Activated T-helper 17 cell treated with anti-CD3 and anti-CD28 coated beads, Interleukin-2, amount 50 U/mL, for 72 hours (primary cell): ENCODE measurements around the gene ELOVL1. TPM values are rescaled to one million over a fixed set of nuclear protein-coding genes. Genes with fewer than 3 reads are reported as not detected.
A peak's percentile ranks its signal among the peaks of the same experiment; 100 is the strongest.
"Not testable (repeated sequence)": the region's sequence is repeated elsewhere in the genome, so short reads cannot be mapped to it uniquely, and the experiment has no call there.

ENCODE experiments used
- ATAC-seq: fragments of 150-1000 bp; cut with Tn5 transposase; replicated peaks from 2 replicates; pipeline ENCODE4 v1.10.0; 2021; ENCODE audit warnings: mild to moderate bottlenecking, moderate library complexity
- H3K27ac Mint-ChIP-seq: one replicate; pipeline ENCODE4 v1.8.0; 2022; ENCODE audit warnings: mixed read lengths
- H3K27me3 Mint-ChIP-seq: one replicate; pipeline ENCODE4 v1.8.0; 2022; ENCODE audit warnings: mixed read lengths
- H3K36me3 Mint-ChIP-seq: one replicate; pipeline ENCODE4 v1.8.0; 2022; ENCODE audit warnings: low read depth, mild to moderate bottlenecking, mixed read lengths
- H3K4me1 Mint-ChIP-seq: one replicate; pipeline ENCODE4 v1.8.0; 2022; ENCODE audit warnings: mixed read lengths
- H3K4me3 Mint-ChIP-seq: one replicate; pipeline ENCODE4 v1.8.0; 2022; ENCODE audit warnings: mild to moderate bottlenecking, mixed read lengths
- H3K9me3 Mint-ChIP-seq: one replicate; pipeline ENCODE4 v1.8.0; 2022; ENCODE audit warnings: mixed read lengths
- total RNA-seq, 2 donors: library from RNA; stranded (reverse); gene quantifications; one replicate each; pipeline ENCODE4 v1.2.3, GENCODE V29; 2022

The ELOVL1 gene
- total RNA-seq, result 10 to 100 TPM; 53.4 to 73.7 TPM

DNA sequence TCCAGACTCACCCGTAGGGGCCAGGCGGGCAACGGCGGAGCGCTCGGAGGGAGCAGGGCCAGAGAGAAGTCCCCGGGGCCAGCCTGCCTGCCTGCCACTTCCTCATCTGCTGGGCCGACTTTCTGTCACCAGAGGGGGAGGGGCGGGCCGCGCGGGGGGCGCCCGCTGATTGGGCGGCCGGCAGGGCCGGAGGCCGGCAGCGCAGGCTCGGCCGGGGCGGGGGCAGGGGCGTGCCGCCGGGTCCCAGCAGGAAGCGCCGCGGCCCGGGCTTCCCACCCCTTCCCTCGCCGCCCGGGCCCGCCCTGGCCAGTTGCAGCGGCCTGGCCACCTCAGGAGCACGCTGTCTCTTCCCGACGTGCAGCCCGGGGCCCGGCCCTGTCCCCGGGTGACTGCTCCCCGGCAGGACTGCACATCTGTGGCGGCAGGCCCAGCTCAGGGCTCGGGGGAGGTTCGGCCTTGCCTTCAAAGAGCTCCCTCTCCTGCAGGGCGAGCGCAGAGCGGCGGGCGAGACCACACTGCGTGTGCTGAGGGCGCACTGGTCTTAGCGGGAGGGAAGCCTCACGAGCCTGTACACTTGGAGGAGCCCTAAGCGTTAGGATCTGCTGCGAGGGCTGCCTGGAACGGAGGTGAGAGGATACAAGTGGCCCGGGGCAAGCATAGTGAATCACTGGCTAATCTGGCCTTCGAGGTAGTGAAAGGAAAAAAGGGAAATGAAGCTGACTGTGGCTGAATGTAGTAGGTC lies at the start of gene ELOVL1:
ELOVL1 (minus strand) TSS at position 108 of the 742 bp plus-strand sequence. CDS start 2,402 bp downstream, outside the sequence.
- no peaks in the 10 kb centered on the region for H3K9me3 Mint-ChIP-seq
- no peaks in the 10 kb centered on the region for H3K27me3 Mint-ChIP-seq
- H3K4me3 Mint-ChIP-seq, result peak within 1 kb of the TSS; percentile 92
- peaks cover 21% of the 10 kb centered on the region for H3K4me1 Mint-ChIP-seq
- H3K36me3 Mint-ChIP-seq, result peaks cover 48% of the 10 kb centered on the region
- H3K27ac Mint-ChIP-seq, result peak within 1 kb of the TSS; percentile 92
- ATAC-seq, result peak; percentile 92

DNA sequence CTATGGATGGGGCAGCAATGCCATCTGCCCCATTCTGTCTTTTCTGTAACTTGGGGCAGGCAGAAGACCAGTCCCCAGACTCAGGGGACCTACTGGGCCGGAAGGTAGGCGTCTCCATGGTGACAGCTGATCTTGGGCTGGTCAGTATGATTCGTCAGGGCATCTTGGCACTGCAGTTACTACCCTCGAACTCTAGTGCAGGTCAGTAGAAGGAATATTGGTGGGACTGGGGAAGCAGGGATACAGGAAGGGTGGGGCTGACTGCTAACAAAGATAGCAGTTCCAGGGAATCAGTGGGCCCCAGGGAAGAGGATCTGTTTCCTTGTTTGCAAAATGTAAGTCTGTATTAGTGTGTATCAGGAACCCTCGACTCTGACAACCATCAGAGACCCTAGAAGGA lies 48.1 kb upstream of the ELOVL1 start:
- Mint-ChIP-seq H3K27ac (no peak overlapping the region), H3K4me3 (no peak overlapping the region), H3K9me3 (no peaks in the 10 kb centered on the region), H3K27me3 (no peaks in the 10 kb centered on the region), H3K4me1 (no peaks in the 10 kb centered on the region), H3K36me3 (peaks cover 8% of the 10 kb centered on the region)
- no peak for ATAC-seq

- no peaks in the 10 kb centered on the region for H3K27me3 Mint-ChIP-seq
- no peak overlapping the region for H3K4me3 Mint-ChIP-seq
- H3K27ac Mint-ChIP-seq, result peak overlapping the region; percentile 10
- peaks cover 19% of the 10 kb centered on the region for H3K36me3 Mint-ChIP-seq
- H3K9me3 Mint-ChIP-seq, result no peaks in the 10 kb centered on the region
- ATAC-seq, result peak; percentile 80
- no peaks in the 10 kb centered on the region for H3K4me1 Mint-ChIP-seq
Observed at GRCh38 chr1:43414634-43415223, 46.9 kb upstream of the ELOVL1 start.

- H3K4me3 Mint-ChIP-seq, H3K4me1 Mint-ChIP-seq, ATAC-seq, H3K9me3 Mint-ChIP-seq, H3K27me3 Mint-ChIP-seq: not testable (repeated sequence)
- peak overlapping the region; percentile 10 for H3K27ac Mint-ChIP-seq
- peaks cover 32% of the 10 kb centered on the region for H3K36me3 Mint-ChIP-seq
Observed at GRCh38 chr1:43413426-43413825, 45.6 kb upstream of the ELOVL1 start.

GRCh38 chr1:43410571-43410970 lies 42.8 kb upstream of the ELOVL1 start:
- H3K4me1 Mint-ChIP-seq, result no peaks in the 10 kb centered on the region
- ATAC-seq, result no peak
- no peaks in the 10 kb centered on the region for H3K9me3 Mint-ChIP-seq
- no peaks in the 10 kb centered on the region for H3K27me3 Mint-ChIP-seq
- H3K27ac Mint-ChIP-seq, result no peak overlapping the region
- no peak overlapping the region for H3K4me3 Mint-ChIP-seq
- H3K36me3 Mint-ChIP-seq, result peaks cover 58% of the 10 kb centered on the region

DNA sequence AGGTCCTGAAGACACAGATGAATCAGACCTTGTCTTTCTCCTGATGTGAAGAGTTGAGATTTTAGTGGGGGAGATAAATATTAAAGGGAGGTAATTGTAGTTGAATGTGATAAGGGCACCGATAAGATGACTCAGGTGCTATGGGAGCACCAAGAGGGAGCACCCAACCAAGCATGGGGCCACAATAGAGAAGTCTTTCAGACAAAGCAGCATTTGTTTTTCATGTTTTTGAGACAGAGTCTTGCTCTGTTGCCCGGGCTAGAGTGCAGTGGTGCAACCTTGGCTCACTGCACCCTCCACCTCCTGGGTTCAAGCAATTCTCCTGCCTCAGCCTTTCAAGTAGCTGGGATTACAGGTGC lies 38.0 kb upstream of the ELOVL1 start:
- Mint-ChIP-seq H3K27me3 (no peaks in the 10 kb centered on the region), H3K9me3 (no peaks in the 10 kb centered on the region), H3K4me1 (peaks cover 4% of the 10 kb centered on the region), H3K4me3 (no peak overlapping the region), H3K36me3 (peaks cover 90% of the 10 kb centered on the region), H3K27ac (no peak overlapping the region)
- ATAC-seq, result no peak

DNA sequence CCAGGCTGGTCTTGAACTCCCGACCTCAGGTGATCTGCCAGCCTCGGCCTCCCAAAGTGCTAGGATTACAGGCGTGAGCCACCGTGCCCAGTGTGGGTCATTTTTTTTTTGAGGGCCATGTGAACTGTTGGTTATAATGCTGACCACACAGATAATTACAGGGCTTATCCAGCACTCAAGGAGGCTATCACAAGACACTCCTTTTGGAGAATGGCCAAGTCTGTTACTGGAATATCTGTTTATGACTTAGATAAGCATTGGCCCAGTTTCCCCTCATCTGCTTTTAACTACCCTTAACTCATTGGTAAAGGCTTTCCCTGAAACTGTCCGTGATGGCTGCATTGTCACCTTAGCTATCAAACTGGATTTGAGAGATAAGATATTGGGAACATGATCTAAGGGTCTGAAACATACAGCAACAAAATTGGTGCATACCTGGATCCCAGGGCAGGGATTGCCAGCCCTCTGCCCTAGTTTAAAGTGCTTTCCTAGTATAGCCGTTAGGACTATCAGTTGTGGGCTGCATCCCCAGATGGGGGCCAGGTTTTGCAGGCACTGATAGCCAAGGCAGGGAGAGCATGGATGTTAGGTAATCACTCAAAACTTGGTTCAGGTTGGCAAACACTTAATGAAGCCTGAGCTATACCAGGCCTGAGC lies 37.5 kb upstream of the ELOVL1 start:
- Mint-ChIP-seq H3K4me1 (peaks cover 4% of the 10 kb centered on the region), H3K36me3 (peaks cover 85% of the 10 kb centered on the region), H3K9me3 (no peaks in the 10 kb centered on the region), H3K27me3 (no peaks in the 10 kb centered on the region), H3K4me3 (no peak overlapping the region), H3K27ac (no peak overlapping the region)
- no peak for ATAC-seq

DNA sequence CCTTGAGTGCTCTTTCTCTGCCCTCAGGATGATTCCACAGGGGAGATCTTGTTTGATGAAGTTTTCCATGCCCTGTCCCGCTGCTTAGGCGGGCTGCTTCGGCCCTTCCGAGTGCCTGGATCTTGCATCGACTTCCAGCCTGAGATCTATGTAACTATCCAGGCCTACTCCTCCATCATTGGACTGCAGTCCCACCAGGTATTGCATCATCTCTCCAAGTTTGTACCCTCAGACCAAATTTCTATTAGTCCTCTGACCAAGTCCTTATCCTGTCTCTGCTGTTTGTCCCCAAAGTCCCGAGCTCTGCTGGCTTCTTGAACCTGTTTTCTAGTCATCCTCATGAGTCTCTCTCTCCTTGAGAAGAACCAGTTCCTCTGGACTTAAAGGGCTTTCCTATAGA lies 36.5 kb upstream of the ELOVL1 start:
- ATAC-seq, result no peak
- Mint-ChIP-seq H3K36me3 (peaks cover 75% of the 10 kb centered on the region), H3K27me3 (no peaks in the 10 kb centered on the region), H3K4me3 (no peak overlapping the region), H3K27ac (peak overlapping the region; percentile 44), H3K9me3 (no peaks in the 10 kb centered on the region), H3K4me1 (peaks cover 4% of the 10 kb centered on the region)

GRCh38 chr1:43402089-43402865 lies 34.5 kb upstream of the ELOVL1 start:
- Mint-ChIP-seq H3K4me3 (no peak overlapping the region), H3K27me3 (no peaks in the 10 kb centered on the region), H3K27ac (peak overlapping the region; percentile 27)

DNA sequence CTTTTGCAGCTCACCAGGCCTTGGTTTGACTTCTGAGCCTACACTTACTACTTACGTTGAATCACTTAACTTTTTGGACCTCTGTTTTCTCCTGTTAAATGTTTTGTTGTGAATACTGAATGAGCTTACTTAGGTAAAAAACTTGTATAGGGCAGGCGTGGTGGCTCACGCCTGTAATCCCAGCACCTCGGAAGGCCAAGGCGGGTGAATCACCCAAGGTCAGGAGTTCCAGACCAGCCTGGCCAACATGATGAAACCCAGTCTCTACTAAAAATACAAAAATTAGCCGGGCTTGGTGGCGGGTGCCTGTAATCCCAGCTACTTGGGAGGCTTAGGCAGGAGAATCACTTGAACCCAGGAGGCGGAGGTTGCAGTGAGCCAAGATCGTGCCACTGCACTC lies 32.6 kb upstream of the ELOVL1 start:
- ATAC-seq, H3K4me3 Mint-ChIP-seq, H3K27ac Mint-ChIP-seq, H3K4me1 Mint-ChIP-seq, H3K9me3 Mint-ChIP-seq, H3K27me3 Mint-ChIP-seq: not testable (repeated sequence)
- H3K36me3 Mint-ChIP-seq, result peaks cover 55% of the 10 kb centered on the region

More at GRCh38 chr1:43402089-43402865, 34.5 kb upstream of the ELOVL1 start:
- Mint-ChIP-seq H3K36me3 (peaks cover 57% of the 10 kb centered on the region), H3K9me3 (no peaks in the 10 kb centered on the region), H3K4me1 (peaks cover 4% of the 10 kb centered on the region)
- ATAC-seq, result no peak

GRCh38 chr1:43398227-43398626 lies 30.4 kb upstream of the ELOVL1 start:
- Mint-ChIP-seq H3K9me3 (no peaks in the 10 kb centered on the region), H3K27me3 (no peaks in the 10 kb centered on the region), H3K4me1 (peaks cover 4% of the 10 kb centered on the region), H3K27ac (no peak overlapping the region), H3K4me3 (no peak overlapping the region), H3K36me3 (peaks cover 43% of the 10 kb centered on the region)
- no peak for ATAC-seq

GRCh38 chr1:43396059-43396458 lies 28.2 kb upstream of the ELOVL1 start:
- Mint-ChIP-seq H3K27ac (no peak overlapping the region), H3K9me3 (no peaks in the 10 kb centered on the region), H3K4me3 (no peak overlapping the region), H3K4me1 (peaks cover 4% of the 10 kb centered on the region), H3K27me3 (no peaks in the 10 kb centered on the region), H3K36me3 (peaks cover 33% of the 10 kb centered on the region)
- ATAC-seq, result no peak

- Mint-ChIP-seq H3K27ac (no peak overlapping the region), H3K4me1 (peaks cover 4% of the 10 kb centered on the region), H3K4me3 (no peak overlapping the region), H3K9me3 (no peaks in the 10 kb centered on the region), H3K36me3 (peaks cover 33% of the 10 kb centered on the region), H3K27me3 (no peaks in the 10 kb centered on the region)
- no peak for ATAC-seq
Observed at GRCh38 chr1:43395523-43395922, 27.7 kb upstream of the ELOVL1 start.

- ATAC-seq, result no peak
- Mint-ChIP-seq H3K36me3 (peaks cover 43% of the 10 kb centered on the region), H3K4me1 (peaks cover 19% of the 10 kb centered on the region), H3K9me3 (no peaks in the 10 kb centered on the region), H3K27me3 (no peaks in the 10 kb centered on the region), H3K27ac (no peak overlapping the region), H3K4me3 (no peak overlapping the region)
Observed at GRCh38 chr1:43392702-43393101, 24.9 kb upstream of the ELOVL1 start.
